DND-41 (cell line): ENCODE data around the gene ISG20.

Source experiments
- ATAC-seq: fragments of 200-7000 bp; cut with Tn5 transposase; 3 replicates; pipeline ENCODE4 v1.9.1; 2021; ENCODE audit warnings: low read depth; ENCODE audit not compliant: insufficient read depth
- DNase-seq: peaks from one replicate; pipeline ENCODE4 v3.0.0-alpha.2; 2020
- H2AFZ ChIP-seq: 2 replicates; pipeline ENCODE4 v1.6.0; 2012; ENCODE audit warnings: low read depth, low read length
- H3K27ac ChIP-seq: 2 replicates; pipeline ENCODE4 v1.5.1; 2012; ENCODE audit warnings: low read length, inconsistent platforms
- H3K27me3 ChIP-seq: fragments of 200-600 bp; sonication (generic); 2 replicates; pipeline ENCODE4 v1.6.0; 2012; ENCODE audit warnings: low read length, mild to moderate bottlenecking, inconsistent platforms; ENCODE audit not compliant: insufficient read depth, poor library complexity
- H3K36me3 ChIP-seq: 2 replicates; pipeline ENCODE4 v1.5.1; 2012; ENCODE audit warnings: low read length, inconsistent platforms; ENCODE audit not compliant: insufficient read depth
- H3K4me1 ChIP-seq: 2 replicates; pipeline ENCODE4 v1.5.1; 2012; ENCODE audit warnings: mild to moderate bottlenecking, low read length; ENCODE audit not compliant: insufficient read depth
- H3K4me2 ChIP-seq: 2 replicates; pipeline ENCODE4 v1.6.0; 2012; ENCODE audit warnings: mild to moderate bottlenecking, moderate library complexity, low read length, inconsistent platforms; ENCODE audit not compliant: insufficient read depth
- H3K4me3 ChIP-seq, 2 experiments: fragments of 200-600 bp in 1 of 2; shearing (Covaris generic) in 1 of 2; 2 replicates each; pipeline ENCODE4 v1.5.1; 2012 to 2016; ENCODE audit warnings: inconsistent platforms in 2 of 2, low read length in 2 of 2, mild to moderate bottlenecking in 2 of 2, low read depth in 1 of 2, moderate library complexity in 1 of 2
- H3K79me2 ChIP-seq: 2 replicates; pipeline ENCODE4 v1.6.0; 2012; ENCODE audit warnings: low read length, inconsistent platforms; ENCODE audit not compliant: insufficient read depth
- H3K9ac ChIP-seq: 2 replicates; pipeline ENCODE4 v1.6.0; 2012; ENCODE audit warnings: low read depth, mild to moderate bottlenecking, inconsistent platforms, low read length, moderate library complexity
- H3K9me3 ChIP-seq: 2 replicates; pipeline ENCODE4 v1.5.1; 2012; ENCODE audit warnings: low read length, moderate library complexity, mild to moderate bottlenecking, inconsistent platforms; ENCODE audit not compliant: insufficient read depth, severe bottlenecking
- H4K20me1 ChIP-seq: 2 replicates; pipeline ENCODE4 v1.6.0; 2012; ENCODE audit warnings: low read length; ENCODE audit not compliant: insufficient read depth
- CTCF ChIP-seq: IDR thresholded peaks from 2 replicates; pipeline ENCODE4 v1.5.1; 2012; ENCODE audit warnings: borderline replicate concordance, low read length, moderate library complexity, mild to moderate bottlenecking; ENCODE audit not compliant: poor library complexity, severe bottlenecking; ENCODE audit errors: extremely low read depth
- EZH2 ChIP-seq: IDR thresholded peaks from 3 replicates; pipeline ENCODE4 v1.6.1; 2012; ENCODE audit warnings: borderline replicate concordance, low read depth, mild to moderate bottlenecking, moderate library complexity, low read length, inconsistent platforms; ENCODE audit not compliant: severe bottlenecking

ISG20 gene

DNA sequence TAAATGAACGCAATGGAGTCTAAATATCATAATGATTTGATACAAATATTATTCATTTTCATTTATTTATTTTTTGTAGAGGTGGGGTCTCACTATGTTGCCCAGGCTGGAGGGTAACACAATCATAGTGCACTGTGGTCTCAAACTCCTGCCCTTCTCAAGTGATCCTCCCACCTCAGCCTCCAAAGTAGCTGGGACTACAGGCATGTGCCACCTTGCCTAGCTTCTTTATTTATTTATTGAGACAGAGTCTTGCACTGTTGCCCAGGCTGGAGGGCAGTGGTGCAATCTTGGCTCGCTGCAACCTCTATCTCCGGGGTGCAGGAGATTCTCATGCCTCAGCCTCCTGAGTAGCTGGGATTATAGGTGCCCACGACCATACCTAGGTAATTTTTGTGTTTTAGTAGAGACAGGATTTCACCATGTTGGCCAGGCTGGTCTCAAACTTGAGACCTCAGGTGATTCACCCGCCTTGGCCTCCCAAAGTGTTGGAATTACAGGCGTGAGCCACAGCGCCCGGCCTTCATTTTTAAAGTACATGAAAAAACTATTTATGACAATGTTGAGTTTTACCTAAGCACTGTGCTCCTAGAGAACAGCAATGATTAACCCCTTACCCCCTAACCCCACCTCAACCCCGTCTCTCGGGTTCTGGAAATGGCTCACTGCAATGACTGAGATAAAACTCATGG lies 21.6 kb upstream of the ISG20 start:
- ATAC-seq (no peak), DNase-seq (no peak)
- no peak overlapping the region for H2AFZ ChIP-seq
- H3K79me2 ChIP-seq, result peaks cover 15% of the 10 kb centered on the region
- no peak overlapping the region for H3K4me3 ChIP-seq
- H4K20me1 ChIP-seq, result peaks cover 5% of the 10 kb centered on the region; the same call in 1 of the 2 replicates
- no peak overlapping the region for H3K9ac ChIP-seq
- no peaks in the 10 kb centered on the region for H3K9me3 ChIP-seq
- no peaks in the 10 kb centered on the region for H3K27me3 ChIP-seq
- H3K27ac ChIP-seq, result no peak overlapping the region
- no peak overlapping the region for H3K4me2 ChIP-seq
- no peaks in the 10 kb centered on the region for H3K36me3 ChIP-seq
- peaks cover 12% of the 10 kb centered on the region for H3K4me1 ChIP-seq
- no peak for TF ChIP-seq EZH2

- TF ChIP-seq EZH2, result no peak
- TF ChIP-seq CTCF, result no peak
- no peak for DNase-seq
These were observed 21.0 kb upstream of the ISG20 start for GRCh38 chr15:88617790-88618189.

DNA sequence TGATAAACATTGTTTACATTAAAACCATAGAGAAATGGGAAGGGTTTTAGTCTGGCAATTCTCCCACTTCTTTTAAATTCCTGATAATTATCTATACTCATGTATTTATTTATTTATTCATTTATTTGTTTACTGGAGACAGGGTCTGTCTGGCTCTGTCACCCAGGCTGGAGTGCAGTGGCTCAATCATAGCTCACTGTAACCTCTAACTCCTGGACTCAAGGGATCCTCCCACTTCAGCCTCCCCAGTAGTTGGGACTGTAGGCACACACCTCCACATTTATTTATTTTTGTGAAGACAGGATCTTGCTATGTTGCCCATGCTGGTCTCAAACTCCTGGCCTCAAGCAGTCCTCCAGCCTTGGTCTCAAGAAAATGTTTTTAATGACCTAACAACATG lies 20.1 kb upstream of the ISG20 start:
- no peak overlapping the region for H3K27ac ChIP-seq
- no peaks in the 10 kb centered on the region for H3K9me3 ChIP-seq
- H3K79me2 ChIP-seq, result peaks cover 30% of the 10 kb centered on the region
- DNase-seq (no peak), ATAC-seq (no peak)
- TF ChIP-seq EZH2 (no peak), CTCF (no peak)
- H3K4me1 ChIP-seq, result peaks cover 27% of the 10 kb centered on the region
- H3K9ac ChIP-seq, result no peak overlapping the region
- H2AFZ ChIP-seq, result no peak overlapping the region
- H3K27me3 ChIP-seq, result no peaks in the 10 kb centered on the region
- no peak overlapping the region for H3K4me3 ChIP-seq
- peaks cover 7% of the 10 kb centered on the region; the same call in 1 of the 2 replicates for H3K36me3 ChIP-seq
- H4K20me1 ChIP-seq, result peaks cover 20% of the 10 kb centered on the region
- H3K4me2 ChIP-seq, result no peak overlapping the region

More at GRCh38 chr15:88617790-88618189, 21.0 kb upstream of the ISG20 start:
- H3K36me3 ChIP-seq, result no peaks in the 10 kb centered on the region
- no peaks in the 10 kb centered on the region for H3K9me3 ChIP-seq
- H3K4me3 ChIP-seq, result no peak overlapping the region
- no peak overlapping the region for H3K4me2 ChIP-seq
- no peak overlapping the region for H2AFZ ChIP-seq
- peaks cover 18% of the 10 kb centered on the region for H3K4me1 ChIP-seq
- no peak overlapping the region for H3K27ac ChIP-seq
- H4K20me1 ChIP-seq, result peaks cover 11% of the 10 kb centered on the region; the same call in 1 of the 2 replicates
- ATAC-seq, result no peak
- H3K27me3 ChIP-seq, result no peaks in the 10 kb centered on the region
- no peak overlapping the region for H3K9ac ChIP-seq
- H3K79me2 ChIP-seq, result peaks cover 21% of the 10 kb centered on the region

DNA sequence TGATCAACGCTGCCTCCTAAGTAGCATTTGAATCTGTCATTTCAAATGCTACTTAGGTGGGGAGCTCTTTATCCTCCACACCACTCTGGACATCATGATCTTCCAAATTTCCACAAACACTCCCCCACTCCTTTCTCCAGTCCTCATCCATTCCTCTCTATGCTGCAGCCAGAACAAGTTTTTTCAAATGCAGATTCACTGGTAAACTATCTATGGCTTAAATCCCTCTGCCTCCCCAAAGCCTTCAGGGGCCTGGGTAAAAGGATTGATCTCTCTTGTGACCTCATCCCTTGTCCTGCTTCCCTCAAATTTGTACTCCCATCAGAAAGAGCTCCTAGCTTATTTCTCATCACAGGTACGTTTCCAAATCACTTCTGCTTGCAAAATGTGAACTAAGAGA lies 19.0 kb upstream of the ISG20 start:
- Histone ChIP-seq H2AFZ (peak overlapping the region; percentile 65), H3K4me2 (no peak overlapping the region), H3K27me3 (no peaks in the 10 kb centered on the region), H3K4me3 (no peak overlapping the region), H3K9me3 (no peaks in the 10 kb centered on the region), H4K20me1 (peaks cover 29% of the 10 kb centered on the region), H3K27ac (no peak overlapping the region), H3K4me1 (peaks cover 38% of the 10 kb centered on the region), H3K9ac (no peak overlapping the region), H3K36me3 (peaks cover 15% of the 10 kb centered on the region), H3K79me2 (peaks cover 41% of the 10 kb centered on the region)
- DNase-seq (no peak), ATAC-seq (no peak)
- TF ChIP-seq CTCF (no peak), EZH2 (no peak)
